K562 (cell line): ENCODE results near the gene TLX2. TPM values are rescaled to one million over a fixed set of nuclear protein-coding genes. Genes with fewer than 3 reads are reported as not detected.

Experiments
- BRD4 ChIP-seq: fragments of 200-600 bp; sonication (generic); IDR thresholded peaks from 2 replicates; pipeline ENCODE4 v1.6.1; 2017; ENCODE audit warnings: inconsistent platforms
- HDGF ChIP-seq: fragments of 450-650 bp; IDR thresholded peaks from 2 replicates; pipeline ENCODE4 v1.6.1; 2016
- MAFF ChIP-seq: IDR thresholded peaks from 2 replicates; pipeline ENCODE4 v1.6.1; 2012; ENCODE audit warnings: low read length, improper control_type of control experiment
- MBD2 ChIP-seq: sonication (generic); IDR thresholded peaks from 2 replicates; pipeline ENCODE4 v1.6.1; 2016; ENCODE audit warnings: low read depth, borderline replicate concordance
- NFRKB ChIP-seq: fragments of 450-650 bp; IDR thresholded peaks from 2 replicates; pipeline ENCODE4 v1.6.1; 2016; ENCODE audit warnings: low read depth
- POLR2AphosphoS5 ChIP-seq: IDR thresholded peaks from 2 replicates; pipeline ENCODE4 v1.6.1; 2011; ENCODE audit warnings: mild to moderate bottlenecking, low read depth, low read length, moderate library complexity; ENCODE audit not compliant: control insufficient read depth, insufficient read depth
- RBBP5 ChIP-seq: fragments of 200-600 bp; sonication (generic); IDR thresholded peaks from 2 replicates; pipeline ENCODE4 v1.6.1; 2012; ENCODE audit warnings: borderline replicate concordance, mild to moderate bottlenecking, low read length, control low read depth, inconsistent platforms; ENCODE audit not compliant: insufficient read depth, poor library complexity, severe bottlenecking
- RBM25 ChIP-seq: fragments of 200-400 bp; formaldehyde crosslinking; IDR thresholded peaks from 2 replicates; pipeline ENCODE4 v1.6.1; 2018; ENCODE audit warnings: low read length, low read depth, moderate library complexity; ENCODE audit not compliant: severe bottlenecking
- SMARCB1 ChIP-seq: IDR thresholded peaks from 2 replicates; pipeline ENCODE4 v1.6.1; 2011; ENCODE audit warnings: improper control_type of control experiment, low read depth; ENCODE audit not compliant: insufficient read length
- SOX6 ChIP-seq: fragments of 450-650 bp; IDR thresholded peaks from 2 replicates; pipeline ENCODE4 v1.6.1; 2014; ENCODE audit warnings: mild to moderate bottlenecking
- SRSF1 ChIP-seq: fragments of 200-400 bp; formaldehyde crosslinking; IDR thresholded peaks from 2 replicates; pipeline ENCODE4 v1.6.1; 2017; ENCODE audit warnings: mild to moderate bottlenecking, low read depth, low read length, moderate library complexity
- TAF15 ChIP-seq: fragments of 200-400 bp; formaldehyde crosslinking; IDR thresholded peaks from 2 replicates; pipeline ENCODE4 v1.6.1; 2017; ENCODE audit warnings: mild to moderate bottlenecking, low read depth, low read length, moderate library complexity
- TARDBP ChIP-seq: fragments of 450-650 bp; IDR thresholded peaks from 2 replicates; pipeline ENCODE4 v1.6.1; 2016
- TFAM ChIP-seq: fragments of 250-450 bp; sonication (Bioruptor Pico); conservative IDR thresholded peaks from 2 replicates; pipeline ENCODE4 v1.5.0; 2021; ENCODE audit warnings: mild to moderate bottlenecking, moderate library complexity
- U2AF2 ChIP-seq: fragments of 200-400 bp; formaldehyde crosslinking; optimal IDR thresholded peaks from 2 replicates; pipeline ENCODE3; 2017; ENCODE audit warnings: low read depth, mild to moderate bottlenecking, low read length
- YY1 ChIP-seq, 3 experiments: IDR thresholded peaks; 2 replicates each; pipeline ENCODE4 v1.6.1; 2011; ENCODE audit warnings: low read length in 2 of 3, mild to moderate bottlenecking in 2 of 3, moderate library complexity in 2 of 3, borderline replicate concordance in 1 of 3, control low read depth in 1 of 3, low read depth in 1 of 3; ENCODE audit not compliant: insufficient read depth in 3 of 3, insufficient replicate concordance in 2 of 3, control insufficient read depth in 1 of 3, insufficient read length in 1 of 3; ENCODE audit errors: extremely low read depth in 1 of 3
- ZNF436 ChIP-seq: fragments of 250-450, 450-650 bp; sonication (Bioruptor Pico); formaldehyde crosslinking; IDR thresholded peaks from 2 replicates; pipeline ENCODE4 v1.7.0; 2020; ENCODE audit warnings: mild to moderate bottlenecking
- polyA plus RNA-seq, 8 experiments: library from polyadenylated mRNA; depleted of rRNA in 4 of 8; stranded (reverse) in 5 of 8; unstranded in 3 of 8; fragments of >200 nt; fragmentation: Nextera tagmentation in 2 of 8; fragmentation: Illumina TruSeq in 1 of 8; extraction: Ambion mirVana in 2 of 8; extraction: Trizol in 1 of 8; gene quantifications; 2 replicates each; pipeline versions ENCODE4 v1.2.1 to v1.2.3, GENCODE V29; 2011 to 2014; ENCODE audit warnings: inconsistent platforms in 1 of 8, missing spikeins in 1 of 8
- total RNA-seq, 7 experiments: library from RNA; depleted of rRNA in 6 of 7; stranded (reverse); fragments of >200 nt in 6 of 7; fragmentation: Illumina TruSeq in 2 of 7; extraction: Trizol in 2 of 7; gene quantifications; 2 replicates each; pipeline versions ENCODE4 v1.2.1 to v1.2.3, GENCODE V29; 2011 to 2021; ENCODE audit warnings: low replicate concordance in 1 of 7
- TF ChIP-seq, protein P1 (sequence below): fragments of 450-650 bp; IDR thresholded peaks from 2 replicates; pipeline ENCODE4 v1.6.1; 2016; ENCODE audit warnings: mild to moderate bottlenecking
- TF ChIP-seq, protein P2 (sequence below): fragments of 450-650 bp; IDR thresholded peaks from 2 replicates; pipeline ENCODE4 v1.6.1; 2016; ENCODE audit warnings: low read depth

Gene TLX2
- total and polyA plus RNA-seq, 9 of the 15 experiments (the other 6 are each of a cell fraction or from before 2014, with no cell fraction given): not detected

DNA sequence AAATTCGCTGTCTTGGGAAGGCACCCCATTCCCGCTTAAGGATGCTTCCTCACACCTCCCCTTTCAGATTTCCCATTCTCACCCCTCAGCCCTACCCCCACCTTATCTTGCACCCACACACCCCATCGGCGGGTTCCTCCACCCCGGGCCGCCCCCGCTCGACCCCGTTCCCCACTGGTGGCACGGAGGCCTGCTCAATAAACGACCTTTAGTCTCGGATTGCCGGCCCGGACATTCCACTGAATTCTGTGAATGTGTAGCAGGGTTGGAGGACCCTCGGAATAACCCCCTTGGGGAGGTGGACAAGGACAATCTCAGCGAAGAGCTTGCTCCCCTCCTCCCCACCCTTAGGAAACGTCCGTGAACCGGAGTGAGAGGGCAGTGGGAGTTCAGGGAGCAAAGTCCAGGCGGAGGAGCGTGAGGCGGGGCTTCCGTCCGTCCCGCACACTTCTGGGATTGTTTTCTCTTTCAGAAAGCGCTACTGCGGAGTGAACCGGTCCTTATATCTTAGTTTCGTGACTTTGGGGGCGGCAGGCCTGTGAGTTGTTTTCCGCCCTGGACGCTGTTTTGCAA lies 12.0 kb upstream of the TLX2 start (continued):
- TF ChIP-seq, protein P1, sequence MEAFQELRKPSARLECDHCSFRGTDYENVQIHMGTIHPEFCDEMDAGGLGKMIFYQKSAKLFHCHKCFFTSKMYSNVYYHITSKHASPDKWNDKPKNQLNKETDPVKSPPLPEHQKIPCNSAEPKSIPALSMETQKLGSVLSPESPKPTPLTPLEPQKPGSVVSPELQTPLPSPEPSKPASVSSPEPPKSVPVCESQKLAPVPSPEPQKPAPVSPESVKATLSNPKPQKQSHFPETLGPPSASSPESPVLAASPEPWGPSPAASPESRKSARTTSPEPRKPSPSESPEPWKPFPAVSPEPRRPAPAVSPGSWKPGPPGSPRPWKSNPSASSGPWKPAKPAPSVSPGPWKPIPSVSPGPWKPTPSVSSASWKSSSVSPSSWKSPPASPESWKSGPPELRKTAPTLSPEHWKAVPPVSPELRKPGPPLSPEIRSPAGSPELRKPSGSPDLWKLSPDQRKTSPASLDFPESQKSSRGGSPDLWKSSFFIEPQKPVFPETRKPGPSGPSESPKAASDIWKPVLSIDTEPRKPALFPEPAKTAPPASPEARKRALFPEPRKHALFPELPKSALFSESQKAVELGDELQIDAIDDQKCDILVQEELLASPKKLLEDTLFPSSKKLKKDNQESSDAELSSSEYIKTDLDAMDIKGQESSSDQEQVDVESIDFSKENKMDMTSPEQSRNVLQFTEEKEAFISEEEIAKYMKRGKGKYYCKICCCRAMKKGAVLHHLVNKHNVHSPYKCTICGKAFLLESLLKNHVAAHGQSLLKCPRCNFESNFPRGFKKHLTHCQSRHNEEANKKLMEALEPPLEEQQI: no peak
- TF ChIP-seq SMARCB1: no peak
- no peak for TF ChIP-seq HDGF
- no peak for TF ChIP-seq RBM25
- no peak for TF ChIP-seq YY1 (IDR thresholded peaks at IDR 0.05; ENCODE audit: borderline replicate concordance in 1 of 3, control insufficient read depth in 1 of 3, extremely low read depth in 1 of 3, insufficient read depth in 3 of 3, insufficient read length in 1 of 3, insufficient replicate concordance in 2 of 3, low read depth in 1 of 3, low read length in 2 of 3)
- 0 out of 2 replicates have a peak, but pooled peaks have one; percentile 54 for TF ChIP-seq BRD4
- TF ChIP-seq, protein P2, sequence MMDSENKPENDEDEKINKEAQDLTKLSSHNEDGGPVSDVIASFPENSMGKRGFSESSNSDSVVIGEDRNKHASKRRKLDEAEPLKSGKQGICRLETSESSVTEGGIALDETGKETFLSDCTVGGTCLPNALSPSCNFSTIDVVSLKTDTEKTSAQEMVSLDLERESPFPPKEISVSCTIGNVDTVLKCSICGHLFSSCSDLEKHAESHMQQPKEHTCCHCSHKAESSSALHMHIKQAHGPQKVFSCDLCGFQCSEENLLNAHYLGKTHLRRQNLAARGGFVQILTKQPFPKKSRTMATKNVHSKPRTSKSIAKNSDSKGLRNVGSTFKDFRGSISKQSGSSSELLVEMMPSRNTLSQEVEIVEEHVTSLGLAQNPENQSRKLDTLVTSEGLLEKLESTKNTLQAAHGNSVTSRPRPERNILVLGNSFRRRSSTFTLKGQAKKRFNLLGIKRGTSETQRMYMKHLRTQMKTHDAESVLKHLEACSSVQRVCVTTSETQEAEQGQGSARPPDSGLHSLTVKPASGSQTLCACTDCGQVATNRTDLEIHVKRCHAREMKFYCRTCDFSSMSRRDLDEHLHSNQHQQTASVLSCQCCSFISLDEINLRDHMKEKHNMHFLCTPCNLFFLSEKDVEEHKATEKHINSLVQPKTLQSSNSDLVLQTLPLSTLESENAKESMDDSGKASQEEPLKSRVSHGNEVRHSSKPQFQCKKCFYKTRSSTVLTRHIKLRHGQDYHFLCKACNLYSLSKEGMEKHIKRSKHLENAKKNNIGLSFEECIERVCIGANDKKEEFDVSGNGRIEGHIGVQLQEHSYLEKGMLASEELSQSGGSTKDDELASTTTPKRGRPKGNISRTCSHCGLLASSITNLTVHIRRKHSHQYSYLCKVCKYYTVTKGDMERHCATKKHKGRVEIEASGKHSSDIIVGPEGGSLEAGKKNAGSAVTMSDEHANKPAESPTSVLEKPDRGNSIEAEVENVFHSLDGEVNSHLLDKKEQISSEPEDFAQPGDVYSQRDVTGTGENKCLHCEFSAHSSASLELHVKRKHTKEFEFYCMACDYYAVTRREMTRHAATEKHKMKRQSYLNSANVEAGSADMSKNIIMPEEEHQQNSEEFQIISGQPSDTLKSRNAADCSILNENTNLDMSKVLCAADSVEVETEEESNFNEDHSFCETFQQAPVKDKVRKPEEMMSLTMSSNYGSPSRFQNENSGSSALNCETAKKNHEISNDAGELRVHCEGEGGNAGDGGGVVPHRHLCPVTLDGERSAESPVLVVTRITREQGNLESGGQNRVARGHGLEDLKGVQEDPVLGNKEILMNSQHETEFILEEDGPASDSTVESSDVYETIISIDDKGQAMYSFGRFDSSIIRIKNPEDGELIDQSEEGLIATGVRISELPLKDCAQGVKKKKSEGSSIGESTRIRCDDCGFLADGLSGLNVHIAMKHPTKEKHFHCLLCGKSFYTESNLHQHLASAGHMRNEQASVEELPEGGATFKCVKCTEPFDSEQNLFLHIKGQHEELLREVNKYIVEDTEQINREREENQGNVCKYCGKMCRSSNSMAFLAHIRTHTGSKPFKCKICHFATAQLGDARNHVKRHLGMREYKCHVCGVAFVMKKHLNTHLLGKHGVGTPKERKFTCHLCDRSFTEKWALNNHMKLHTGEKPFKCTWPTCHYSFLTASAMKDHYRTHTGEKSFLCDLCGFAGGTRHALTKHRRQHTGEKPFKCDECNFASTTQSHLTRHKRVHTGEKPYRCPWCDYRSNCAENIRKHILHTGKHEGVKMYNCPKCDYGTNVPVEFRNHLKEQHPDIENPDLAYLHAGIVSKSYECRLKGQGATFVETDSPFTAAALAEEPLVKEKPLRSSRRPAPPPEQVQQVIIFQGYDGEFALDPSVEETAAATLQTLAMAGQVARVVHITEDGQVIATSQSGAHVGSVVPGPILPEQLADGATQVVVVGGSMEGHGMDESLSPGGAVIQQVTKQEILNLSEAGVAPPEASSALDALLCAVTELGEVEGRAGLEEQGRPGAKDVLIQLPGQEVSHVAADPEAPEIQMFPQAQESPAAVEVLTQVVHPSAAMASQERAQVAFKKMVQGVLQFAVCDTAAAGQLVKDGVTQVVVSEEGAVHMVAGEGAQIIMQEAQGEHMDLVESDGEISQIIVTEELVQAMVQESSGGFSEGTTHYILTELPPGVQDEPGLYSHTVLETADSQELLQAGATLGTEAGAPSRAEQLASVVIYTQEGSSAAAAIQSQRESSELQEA: no peak
- no peak for TF ChIP-seq U2AF2
- TF ChIP-seq POLR2AphosphoS5: peak; percentile 24; the same call in 1 of the 2 replicates
- no peak for TF ChIP-seq ZNF436
- no peak for TF ChIP-seq NFRKB
- no peak for TF ChIP-seq MAFF
- no peak for TF ChIP-seq MBD2
- TF ChIP-seq RBBP5: peak; percentile 32
- TF ChIP-seq SRSF1: no peak
- TF ChIP-seq TARDBP: no peak
- TF ChIP-seq TAF15: no peak
- no peak for TF ChIP-seq SOX6
- TF ChIP-seq TFAM (CRISPR knock-in tag): no peak
